ENCODE measurements around the gene GMPR2. TPM values are rescaled to one million over a fixed set of nuclear protein-coding genes. Genes with fewer than 3 reads are reported as not detected.

Gene GMPR2
- total and polyA plus RNA-seq, 2 of the 13 experiments (the other 11 are each of a cell fraction or from before 2014, with no cell fraction given): 210 to 273 TPM

DNA sequence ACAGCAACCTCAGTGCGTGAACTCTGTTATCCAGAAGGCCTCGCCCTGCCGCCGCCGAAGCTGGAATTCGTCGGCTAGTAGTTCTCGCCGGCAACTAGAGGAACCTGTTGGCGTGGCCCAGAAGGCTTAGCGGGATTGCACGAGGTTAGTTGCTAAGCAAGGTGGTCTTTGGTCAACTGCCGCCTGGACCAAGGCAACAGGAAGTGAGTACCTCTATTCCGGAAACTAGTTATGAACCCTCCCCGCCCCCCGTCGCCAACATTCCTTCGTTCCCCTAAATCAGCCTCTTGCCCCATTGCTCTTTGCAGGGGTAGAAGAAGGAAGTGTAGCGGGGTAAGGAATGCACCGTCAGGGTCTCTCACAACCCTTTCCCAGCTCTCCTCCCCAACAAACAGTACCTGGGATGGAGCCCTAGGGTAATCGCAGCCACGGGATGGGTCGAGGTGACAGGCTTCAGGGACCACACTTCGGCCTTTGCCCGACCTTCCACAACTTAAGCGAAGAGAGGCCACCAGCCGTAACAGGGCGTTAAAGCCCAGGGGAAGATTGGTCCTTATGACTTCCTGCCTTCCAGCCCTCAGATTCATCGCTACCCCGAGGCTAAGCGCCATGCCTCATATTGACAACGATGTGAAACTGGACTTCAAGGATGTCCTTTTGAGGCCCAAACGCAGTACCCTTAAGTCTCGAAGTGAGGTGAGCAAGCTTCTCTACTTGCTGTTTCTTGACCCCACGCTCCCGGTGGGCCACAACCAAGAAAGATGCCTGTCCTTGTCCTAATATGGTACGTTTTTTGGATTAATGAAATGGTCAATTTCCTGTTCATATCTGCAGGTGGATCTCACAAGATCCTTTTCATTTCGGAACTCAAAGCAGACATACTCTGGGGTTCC is at the start of gene GMPR2 (continued):
- TF ChIP-seq, protein P1, sequence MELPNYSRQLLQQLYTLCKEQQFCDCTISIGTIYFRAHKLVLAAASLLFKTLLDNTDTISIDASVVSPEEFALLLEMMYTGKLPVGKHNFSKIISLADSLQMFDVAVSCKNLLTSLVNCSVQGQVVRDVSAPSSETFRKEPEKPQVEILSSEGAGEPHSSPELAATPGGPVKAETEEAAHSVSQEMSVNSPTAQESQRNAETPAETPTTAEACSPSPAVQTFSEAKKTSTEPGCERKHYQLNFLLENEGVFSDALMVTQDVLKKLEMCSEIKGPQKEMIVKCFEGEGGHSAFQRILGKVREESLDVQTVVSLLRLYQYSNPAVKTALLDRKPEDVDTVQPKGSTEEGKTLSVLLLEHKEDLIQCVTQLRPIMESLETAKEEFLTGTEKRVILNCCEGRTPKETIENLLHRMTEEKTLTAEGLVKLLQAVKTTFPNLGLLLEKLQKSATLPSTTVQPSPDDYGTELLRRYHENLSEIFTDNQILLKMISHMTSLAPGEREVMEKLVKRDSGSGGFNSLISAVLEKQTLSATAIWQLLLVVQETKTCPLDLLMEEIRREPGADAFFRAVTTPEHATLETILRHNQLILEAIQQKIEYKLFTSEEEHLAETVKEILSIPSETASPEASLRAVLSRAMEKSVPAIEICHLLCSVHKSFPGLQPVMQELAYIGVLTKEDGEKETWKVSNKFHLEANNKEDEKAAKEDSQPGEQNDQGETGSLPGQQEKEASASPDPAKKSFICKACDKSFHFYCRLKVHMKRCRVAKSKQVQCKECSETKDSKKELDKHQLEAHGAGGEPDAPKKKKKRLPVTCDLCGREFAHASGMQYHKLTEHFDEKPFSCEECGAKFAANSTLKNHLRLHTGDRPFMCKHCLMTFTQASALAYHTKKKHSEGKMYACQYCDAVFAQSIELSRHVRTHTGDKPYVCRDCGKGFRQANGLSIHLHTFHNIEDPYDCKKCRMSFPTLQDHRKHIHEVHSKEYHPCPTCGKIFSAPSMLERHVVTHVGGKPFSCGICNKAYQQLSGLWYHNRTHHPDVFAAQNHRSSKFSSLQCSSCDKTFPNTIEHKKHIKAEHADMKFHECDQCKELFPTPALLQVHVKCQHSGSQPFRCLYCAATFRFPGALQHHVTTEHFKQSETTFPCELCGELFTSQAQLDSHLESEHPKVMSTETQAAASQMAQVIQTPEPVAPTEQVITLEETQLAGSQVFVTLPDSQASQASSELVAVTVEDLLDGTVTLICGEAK (IDR thresholded peaks at IDR 0.05): peak; percentile 60
- TF ChIP-seq, protein P1 (CRISPR knock-in tag; IDR thresholded peaks at IDR 0.05): no peak; the same call in none of the 2 replicates
- TF ChIP-seq HNRNPK (IDR thresholded peaks at IDR 0.05; ENCODE audit: low read depth, low read length, poor library complexity, severe bottlenecking) (no peak), ZNF670 (CRISPR knock-in tag; IDR thresholded peaks at IDR 0.05; ENCODE audit: borderline replicate concordance) (peak; percentile 97; the same call in 1 of the 2 replicates), ZNF230 (CRISPR knock-in tag; IDR thresholded peaks at IDR 0.05) (peak; percentile 87; the same call in 1 of the 2 replicates), ZNF589 (CRISPR knock-in tag; conservative IDR thresholded peaks at IDR 0.05) (no peak; the same call in none of the 2 replicates), ZFX (CRISPR knock-in tag; IDR thresholded peaks at IDR 0.05; ENCODE audit: low read depth) (peak; percentile 96), ZNF234 (CRISPR knock-in tag; conservative IDR thresholded peaks at IDR 0.05) (peak; percentile 1; the same call in 1 of the 2 replicates)
- TF ChIP-seq, protein P2, sequence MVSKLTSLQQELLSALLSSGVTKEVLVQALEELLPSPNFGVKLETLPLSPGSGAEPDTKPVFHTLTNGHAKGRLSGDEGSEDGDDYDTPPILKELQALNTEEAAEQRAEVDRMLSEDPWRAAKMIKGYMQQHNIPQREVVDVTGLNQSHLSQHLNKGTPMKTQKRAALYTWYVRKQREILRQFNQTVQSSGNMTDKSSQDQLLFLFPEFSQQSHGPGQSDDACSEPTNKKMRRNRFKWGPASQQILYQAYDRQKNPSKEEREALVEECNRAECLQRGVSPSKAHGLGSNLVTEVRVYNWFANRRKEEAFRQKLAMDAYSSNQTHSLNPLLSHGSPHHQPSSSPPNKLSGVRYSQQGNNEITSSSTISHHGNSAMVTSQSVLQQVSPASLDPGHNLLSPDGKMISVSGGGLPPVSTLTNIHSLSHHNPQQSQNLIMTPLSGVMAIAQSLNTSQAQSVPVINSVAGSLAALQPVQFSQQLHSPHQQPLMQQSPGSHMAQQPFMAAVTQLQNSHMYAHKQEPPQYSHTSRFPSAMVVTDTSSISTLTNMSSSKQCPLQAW (CRISPR knock-in tag; IDR thresholded peaks at IDR 0.05): peak; percentile 26
- TF ChIP-seq, protein P3, sequence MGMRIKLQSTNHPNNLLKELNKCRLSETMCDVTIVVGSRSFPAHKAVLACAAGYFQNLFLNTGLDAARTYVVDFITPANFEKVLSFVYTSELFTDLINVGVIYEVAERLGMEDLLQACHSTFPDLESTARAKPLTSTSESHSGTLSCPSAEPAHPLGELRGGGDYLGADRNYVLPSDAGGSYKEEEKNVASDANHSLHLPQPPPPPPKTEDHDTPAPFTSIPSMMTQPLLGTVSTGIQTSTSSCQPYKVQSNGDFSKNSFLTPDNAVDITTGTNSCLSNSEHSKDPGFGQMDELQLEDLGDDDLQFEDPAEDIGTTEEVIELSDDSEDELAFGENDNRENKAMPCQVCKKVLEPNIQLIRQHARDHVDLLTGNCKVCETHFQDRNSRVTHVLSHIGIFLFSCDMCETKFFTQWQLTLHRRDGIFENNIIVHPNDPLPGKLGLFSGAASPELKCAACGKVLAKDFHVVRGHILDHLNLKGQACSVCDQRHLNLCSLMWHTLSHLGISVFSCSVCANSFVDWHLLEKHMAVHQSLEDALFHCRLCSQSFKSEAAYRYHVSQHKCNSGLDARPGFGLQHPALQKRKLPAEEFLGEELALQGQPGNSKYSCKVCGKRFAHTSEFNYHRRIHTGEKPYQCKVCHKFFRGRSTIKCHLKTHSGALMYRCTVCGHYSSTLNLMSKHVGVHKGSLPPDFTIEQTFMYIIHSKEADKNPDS (CRISPR knock-in tag; IDR thresholded peaks at IDR 0.05): peak; percentile 91; the same call in 1 of the 2 replicates
- TF ChIP-seq, protein P4, sequence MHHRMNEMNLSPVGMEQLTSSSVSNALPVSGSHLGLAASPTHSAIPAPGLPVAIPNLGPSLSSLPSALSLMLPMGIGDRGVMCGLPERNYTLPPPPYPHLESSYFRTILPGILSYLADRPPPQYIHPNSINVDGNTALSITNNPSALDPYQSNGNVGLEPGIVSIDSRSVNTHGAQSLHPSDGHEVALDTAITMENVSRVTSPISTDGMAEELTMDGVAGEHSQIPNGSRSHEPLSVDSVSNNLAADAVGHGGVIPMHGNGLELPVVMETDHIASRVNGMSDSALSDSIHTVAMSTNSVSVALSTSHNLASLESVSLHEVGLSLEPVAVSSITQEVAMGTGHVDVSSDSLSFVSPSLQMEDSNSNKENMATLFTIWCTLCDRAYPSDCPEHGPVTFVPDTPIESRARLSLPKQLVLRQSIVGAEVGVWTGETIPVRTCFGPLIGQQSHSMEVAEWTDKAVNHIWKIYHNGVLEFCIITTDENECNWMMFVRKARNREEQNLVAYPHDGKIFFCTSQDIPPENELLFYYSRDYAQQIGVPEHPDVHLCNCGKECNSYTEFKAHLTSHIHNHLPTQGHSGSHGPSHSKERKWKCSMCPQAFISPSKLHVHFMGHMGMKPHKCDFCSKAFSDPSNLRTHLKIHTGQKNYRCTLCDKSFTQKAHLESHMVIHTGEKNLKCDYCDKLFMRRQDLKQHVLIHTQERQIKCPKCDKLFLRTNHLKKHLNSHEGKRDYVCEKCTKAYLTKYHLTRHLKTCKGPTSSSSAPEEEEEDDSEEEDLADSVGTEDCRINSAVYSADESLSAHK (CRISPR knock-in tag; IDR thresholded peaks at IDR 0.05; ENCODE audit: borderline replicate concordance): no peak
